H9 (cell line): ENCODE results near the gene BNIP5. TPM values are rescaled to one million over a fixed set of nuclear protein-coding genes. Genes with fewer than 3 reads are reported as not detected.

Experiments
- DNase-seq: peaks from one replicate; pipeline ENCODE4 v3.0.0-alpha.2; 2017
- H2AFZ ChIP-seq: one replicate; pipeline ENCODE4 v1.6.1; 2013; ENCODE audit warnings: mild to moderate bottlenecking, low read length, control low read depth, moderate library complexity
- H2AK5ac ChIP-seq: 2 replicates; pipeline ENCODE4 v1.6.1; 2013; ENCODE audit warnings: low read length, control low read depth, mixed read lengths; ENCODE audit not compliant: insufficient read length
- H2BK120ac ChIP-seq: one replicate; pipeline ENCODE4 v1.6.1; 2013; ENCODE audit warnings: low read depth, mild to moderate bottlenecking, low read length, control low read depth, inconsistent platforms; ENCODE audit not compliant: poor library complexity, severe bottlenecking
- H2BK12ac ChIP-seq: 2 replicates; pipeline ENCODE4 v1.6.1; 2013; ENCODE audit warnings: low read length, control low read depth, mixed read lengths, low read depth; ENCODE audit not compliant: insufficient read length
- H2BK15ac ChIP-seq: 2 replicates; pipeline ENCODE4 v1.6.1; 2013; ENCODE audit warnings: low read depth, low read length, control low read depth
- H2BK20ac ChIP-seq: one replicate; pipeline ENCODE4 v1.6.1; 2013; ENCODE audit warnings: low read depth, mild to moderate bottlenecking, low read length, control low read depth, inconsistent platforms; ENCODE audit not compliant: poor library complexity, severe bottlenecking
- H2BK5ac ChIP-seq: 2 replicates; pipeline ENCODE4 v1.6.1; 2013; ENCODE audit warnings: low read length, control low read depth, mixed read lengths; ENCODE audit not compliant: insufficient read length
- H3K14ac ChIP-seq: 2 replicates; pipeline ENCODE4 v1.6.1; 2013; ENCODE audit warnings: low read length, control low read depth; ENCODE audit not compliant: insufficient read depth
- H3K18ac ChIP-seq: 2 replicates; pipeline ENCODE4 v1.6.1; 2013; ENCODE audit warnings: low read depth, mild to moderate bottlenecking, mixed read lengths, low read length, control low read depth; ENCODE audit not compliant: insufficient read length
- H3K23ac ChIP-seq: 2 replicates; pipeline ENCODE4 v1.6.1; 2013; ENCODE audit warnings: low read length, control low read depth, mixed read lengths, low read depth; ENCODE audit not compliant: insufficient read length
- H3K23me2 ChIP-seq: 2 replicates; pipeline ENCODE4 v1.6.1; 2013; ENCODE audit warnings: low read depth, mild to moderate bottlenecking, mixed read lengths, low read length, control low read depth; ENCODE audit not compliant: insufficient read length, poor library complexity, severe bottlenecking
- H3K27ac ChIP-seq: 2 replicates; pipeline ENCODE4 v1.5.1; 2013; ENCODE audit warnings: low read length, control low read depth, mixed read lengths, low read depth; ENCODE audit not compliant: insufficient read length
- H3K27me3 ChIP-seq: 2 replicates; pipeline ENCODE4 v1.6.1; 2013; ENCODE audit warnings: low read length, control low read depth, inconsistent platforms; ENCODE audit not compliant: insufficient read depth
- H3K4ac ChIP-seq: 2 replicates; pipeline ENCODE4 v1.6.1; 2013; ENCODE audit warnings: low read depth, mild to moderate bottlenecking, control low read depth, inconsistent platforms, low read length, moderate library complexity
- H3K4me1 ChIP-seq: 2 replicates; pipeline ENCODE4 v1.6.1; 2013; ENCODE audit warnings: low read length, control low read depth, inconsistent platforms; ENCODE audit not compliant: insufficient read depth
- H3K4me2 ChIP-seq: 2 replicates; pipeline ENCODE4 v1.6.1; 2013; ENCODE audit warnings: low read length, control low read depth, mixed read lengths; ENCODE audit not compliant: insufficient read length, insufficient read depth
- H3K56ac ChIP-seq: 2 replicates; pipeline ENCODE4 v1.6.1; 2013; ENCODE audit warnings: low read depth, mild to moderate bottlenecking, mixed read lengths, low read length, control low read depth; ENCODE audit not compliant: insufficient read length
- H3K79me1 ChIP-seq: 2 replicates; pipeline ENCODE4 v1.6.1; 2013; ENCODE audit warnings: low read depth, mild to moderate bottlenecking, moderate library complexity, low read length, control low read depth, inconsistent platforms; ENCODE audit not compliant: insufficient read depth, poor library complexity, severe bottlenecking
- H3K79me2 ChIP-seq: 2 replicates; pipeline ENCODE4 v1.6.1; 2013; ENCODE audit warnings: low read length, control low read depth, inconsistent platforms; ENCODE audit not compliant: insufficient read depth
- H3K9ac ChIP-seq: 2 replicates; pipeline ENCODE4 v1.6.1; 2013; ENCODE audit warnings: low read length, control low read depth, mixed read lengths; ENCODE audit not compliant: insufficient read length; ENCODE audit errors: extremely low read depth
- H3K9me3 ChIP-seq: one replicate; pipeline ENCODE4 v1.6.1; 2013; ENCODE audit warnings: low read depth, low read length, inconsistent platforms; ENCODE audit not compliant: control insufficient read depth
- H3T11ph ChIP-seq: one replicate; pipeline ENCODE4 v1.6.1; 2013; ENCODE audit warnings: mild to moderate bottlenecking, low read length, control low read depth, inconsistent platforms
- H4K20me1 ChIP-seq: one replicate; pipeline ENCODE4 v1.6.1; 2013; ENCODE audit not compliant: control insufficient read depth, insufficient read length, insufficient read depth
- H4K5ac ChIP-seq: 2 replicates; pipeline ENCODE4 v1.6.1; 2013; ENCODE audit warnings: low read depth, mild to moderate bottlenecking, mixed read lengths, low read length, control low read depth; ENCODE audit not compliant: insufficient read length
- H4K8ac ChIP-seq: replicated peaks from 2 replicates; pipeline ENCODE4 v1.6.1; 2013; ENCODE audit warnings: low read length, control low read depth, mixed read lengths, low read depth; ENCODE audit not compliant: insufficient read length
- H4K91ac ChIP-seq: 2 replicates; pipeline ENCODE4 v1.6.1; 2013; ENCODE audit warnings: low read depth, mild to moderate bottlenecking, moderate library complexity, mixed read lengths, low read length, control low read depth; ENCODE audit not compliant: insufficient read length
- H3K27ac Mint-ChIP-seq, 3 experiments: 2 replicates in 2 of 3; 3 replicates in 1 of 3; pipeline ENCODE4 v1.8.0; 2020 to 2021; ENCODE audit warnings: mixed read lengths in 3 of 3, mild to moderate bottlenecking in 1 of 3, moderate library complexity in 1 of 3
- H3K27me3 Mint-ChIP-seq: 2 replicates; pipeline ENCODE4 v1.8.0; 2021; ENCODE audit warnings: low read depth, mild to moderate bottlenecking, moderate library complexity, mixed read lengths
- H3K36me3 Mint-ChIP-seq, 3 experiments: 2 replicates in 2 of 3; 3 replicates in 1 of 3; pipeline ENCODE4 v1.8.0; 2020 to 2021; ENCODE audit warnings: low read depth in 3 of 3, mixed read lengths in 3 of 3; ENCODE audit not compliant: insufficient read depth in 1 of 3
- H3K4me1 Mint-ChIP-seq, 2 experiments: 2 replicates each; pipeline ENCODE4 v1.8.0; 2020; ENCODE audit warnings: mixed read lengths in 2 of 2
- H3K4me3 Mint-ChIP-seq, 2 experiments: 2 replicates in 1 of 2; 3 replicates in 1 of 2; pipeline ENCODE4 v1.8.0; 2020 to 2021; ENCODE audit warnings: mild to moderate bottlenecking in 2 of 2, mixed read lengths in 2 of 2, moderate library complexity in 1 of 2
- H3K9me3 Mint-ChIP-seq, 2 experiments: 2 replicates in 1 of 2; 3 replicates in 1 of 2; pipeline ENCODE4 v1.8.0; 2020; ENCODE audit warnings: mild to moderate bottlenecking in 2 of 2, mixed read lengths in 2 of 2, moderate library complexity in 1 of 2
- WGBS: extraction: QIAGEN DNeasy Blood & Tissue Kit; methylation state at CpG from one replicate; pipeline ENCODE4 v1.1.7; 2013; ENCODE audit warnings: missing lambda C conversion rate, low lambda C conversion rate, mixed read lengths; ENCODE audit not compliant: insufficient read length; ENCODE audit errors: extremely low coverage; 5-methylcytosine and 5-hydroxymethylcytosine counted together
- total RNA-seq: library from RNA; stranded (reverse); gene quantifications from 2 replicates; pipeline ENCODE4 v1.2.1, GENCODE V29; 2021
- TF ChIP-seq, protein P1 (sequence below): fragments of 200-600 bp; sonication (generic); conservative IDR thresholded peaks from 3 replicates; pipeline ENCODE4 v1.8.0; 2021; ENCODE audit warnings: antibody characterized with exemption, mild to moderate bottlenecking

Gene BNIP5
- total RNA-seq, 1 experiment from 2014 or later = not detected

DNA sequence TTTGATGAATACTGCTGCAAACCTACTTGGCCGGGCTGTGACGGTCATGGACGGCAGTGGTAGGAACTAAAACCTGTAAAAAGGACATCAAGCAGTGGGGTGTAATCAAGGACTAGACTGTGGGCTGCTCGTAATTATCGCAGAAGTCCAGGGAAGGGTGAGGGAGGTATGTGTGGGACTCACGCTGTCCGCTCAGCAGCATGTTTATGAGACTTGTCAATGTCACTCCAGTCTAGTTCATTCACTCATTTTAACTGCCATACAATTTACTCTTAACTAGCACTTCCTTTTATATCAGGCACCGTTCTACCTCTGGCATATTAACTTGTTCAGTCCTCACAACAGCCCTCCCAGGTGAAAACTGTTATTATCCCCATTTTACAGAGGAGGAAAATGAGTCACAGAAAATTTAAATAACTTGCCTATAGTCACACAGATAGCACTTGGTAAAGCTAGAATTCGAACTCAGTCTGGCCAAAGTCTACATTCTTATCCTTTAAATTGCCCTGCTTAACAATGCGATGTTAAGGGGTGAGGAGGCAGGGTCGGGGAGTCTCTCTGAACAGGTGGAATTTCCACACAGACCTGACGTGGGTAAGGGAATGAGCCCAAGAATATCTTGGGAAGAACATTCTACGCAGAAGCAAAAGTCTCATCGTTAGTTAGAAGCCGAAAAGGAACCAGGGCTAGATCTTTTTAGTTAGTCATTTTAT lies 62.7 kb downstream of the BNIP5 start:
- no peaks in the 10 kb centered on the region for H3K4me1 ChIP-seq
- TF ChIP-seq, protein P1, sequence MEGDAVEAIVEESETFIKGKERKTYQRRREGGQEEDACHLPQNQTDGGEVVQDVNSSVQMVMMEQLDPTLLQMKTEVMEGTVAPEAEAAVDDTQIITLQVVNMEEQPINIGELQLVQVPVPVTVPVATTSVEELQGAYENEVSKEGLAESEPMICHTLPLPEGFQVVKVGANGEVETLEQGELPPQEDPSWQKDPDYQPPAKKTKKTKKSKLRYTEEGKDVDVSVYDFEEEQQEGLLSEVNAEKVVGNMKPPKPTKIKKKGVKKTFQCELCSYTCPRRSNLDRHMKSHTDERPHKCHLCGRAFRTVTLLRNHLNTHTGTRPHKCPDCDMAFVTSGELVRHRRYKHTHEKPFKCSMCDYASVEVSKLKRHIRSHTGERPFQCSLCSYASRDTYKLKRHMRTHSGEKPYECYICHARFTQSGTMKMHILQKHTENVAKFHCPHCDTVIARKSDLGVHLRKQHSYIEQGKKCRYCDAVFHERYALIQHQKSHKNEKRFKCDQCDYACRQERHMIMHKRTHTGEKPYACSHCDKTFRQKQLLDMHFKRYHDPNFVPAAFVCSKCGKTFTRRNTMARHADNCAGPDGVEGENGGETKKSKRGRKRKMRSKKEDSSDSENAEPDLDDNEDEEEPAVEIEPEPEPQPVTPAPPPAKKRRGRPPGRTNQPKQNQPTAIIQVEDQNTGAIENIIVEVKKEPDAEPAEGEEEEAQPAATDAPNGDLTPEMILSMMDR = no peak
- Mint-ChIP-seq H3K4me3 (no peak overlapping the region), H3K36me3 (no peaks in the 10 kb centered on the region), H3K9me3 (no peaks in the 10 kb centered on the region), H3K27ac (no peak overlapping the region), H3K27me3 (peaks cover 10% of the 10 kb centered on the region), H3K4me1 (peaks cover 3 to 5% of the 10 kb centered on the region in 2 experiments; a peak in 3 of 4 replicates)
- H4K8ac ChIP-seq = no peak overlapping the region
- no peak overlapping the region for H2BK120ac ChIP-seq
- no peaks in the 10 kb centered on the region for H3K79me2 ChIP-seq
- H3K27ac ChIP-seq = no peak overlapping the region
- no peak overlapping the region for H3K56ac ChIP-seq
- no peak overlapping the region for H2BK12ac ChIP-seq
- WGBS = no CpG with 5 or more reads among the region's 15 CpGs
- H3K23ac ChIP-seq = no peak overlapping the region
- no peak overlapping the region for H2BK5ac ChIP-seq
- H4K20me1 ChIP-seq = no peaks in the 10 kb centered on the region
- H3K4ac ChIP-seq = no peak overlapping the region
- DNase-seq = no peak
- no peak overlapping the region for H3K9ac ChIP-seq
- no peak overlapping the region for H2BK15ac ChIP-seq
- H3K4me2 ChIP-seq = no peak overlapping the region
- H3K23me2 ChIP-seq = no peaks in the 10 kb centered on the region
- H4K5ac ChIP-seq = no peak overlapping the region
- no peak overlapping the region for H3T11ph ChIP-seq
- H3K18ac ChIP-seq = no peak overlapping the region
- no peak overlapping the region for H2AK5ac ChIP-seq
- no peak overlapping the region for H2AFZ ChIP-seq
- H3K27me3 ChIP-seq = no peaks in the 10 kb centered on the region; the same call in 1 of the 2 replicates
- H2BK20ac ChIP-seq = no peak overlapping the region
- no peak overlapping the region for H4K91ac ChIP-seq
- no peaks in the 10 kb centered on the region for H3K9me3 ChIP-seq
- H3K79me1 ChIP-seq = no peaks in the 10 kb centered on the region
- no peak overlapping the region for H3K14ac ChIP-seq
